Fibroblast of the aortic adventitia (primary cell): ENCODE results near the gene ECPAS. TPM values are rescaled to one million over a fixed set of nuclear protein-coding genes. Genes with fewer than 3 reads are reported as not detected.
"Not testable (repeated sequence)": the region's sequence is repeated elsewhere in the genome, so short reads cannot be mapped to it uniquely, and the experiment has no call there.

Source experiments
- DNase-seq: peaks from one replicate; pipeline ENCODE4 v3.0.0-alpha.2; 2010; ENCODE audit warnings: low read depth
- H3K4me3 ChIP-seq: 2 replicates; pipeline ENCODE4 v1.5.1; 2011; ENCODE audit warnings: low read depth, mild to moderate bottlenecking, control low read depth, low read length, moderate library complexity
- total RNA-seq: library from RNA; depleted of rRNA; stranded (reverse); fragments of >200 nt; gene quantifications from 2 replicates; pipeline ENCODE4 v1.2.3, GENCODE V29; 2012; ENCODE audit warnings: low replicate concordance
- TF ChIP-seq, protein P1 (sequence below): IDR thresholded peaks from 2 replicates; pipeline ENCODE4 v1.5.1; 2011; ENCODE audit warnings: mild to moderate bottlenecking, low read length, control low read depth, inconsistent platforms; ENCODE audit not compliant: insufficient read depth

Gene ECPAS
- total RNA-seq, 1 donor = 114 TPM

DNA sequence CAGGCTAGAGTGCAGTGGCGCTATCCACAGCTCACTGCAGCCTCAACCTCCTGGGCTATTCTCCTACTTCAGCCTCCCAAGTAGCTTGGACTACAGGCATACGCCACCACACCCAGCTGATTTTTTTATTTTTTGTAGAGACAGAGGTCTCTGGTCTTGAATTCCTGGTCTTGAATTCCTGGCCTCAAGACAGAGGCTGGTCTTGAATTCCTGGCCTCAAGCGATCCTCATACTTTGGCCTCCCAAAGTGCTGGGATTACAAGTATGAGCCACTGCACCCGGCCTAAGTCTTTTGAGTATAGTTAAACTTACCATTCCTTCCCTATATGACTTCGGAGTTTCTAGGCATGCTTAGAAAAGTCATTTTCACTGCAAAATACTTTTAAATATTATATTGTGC lies 29.4 kb downstream of the ECPAS start:
- TF ChIP-seq, protein P1, sequence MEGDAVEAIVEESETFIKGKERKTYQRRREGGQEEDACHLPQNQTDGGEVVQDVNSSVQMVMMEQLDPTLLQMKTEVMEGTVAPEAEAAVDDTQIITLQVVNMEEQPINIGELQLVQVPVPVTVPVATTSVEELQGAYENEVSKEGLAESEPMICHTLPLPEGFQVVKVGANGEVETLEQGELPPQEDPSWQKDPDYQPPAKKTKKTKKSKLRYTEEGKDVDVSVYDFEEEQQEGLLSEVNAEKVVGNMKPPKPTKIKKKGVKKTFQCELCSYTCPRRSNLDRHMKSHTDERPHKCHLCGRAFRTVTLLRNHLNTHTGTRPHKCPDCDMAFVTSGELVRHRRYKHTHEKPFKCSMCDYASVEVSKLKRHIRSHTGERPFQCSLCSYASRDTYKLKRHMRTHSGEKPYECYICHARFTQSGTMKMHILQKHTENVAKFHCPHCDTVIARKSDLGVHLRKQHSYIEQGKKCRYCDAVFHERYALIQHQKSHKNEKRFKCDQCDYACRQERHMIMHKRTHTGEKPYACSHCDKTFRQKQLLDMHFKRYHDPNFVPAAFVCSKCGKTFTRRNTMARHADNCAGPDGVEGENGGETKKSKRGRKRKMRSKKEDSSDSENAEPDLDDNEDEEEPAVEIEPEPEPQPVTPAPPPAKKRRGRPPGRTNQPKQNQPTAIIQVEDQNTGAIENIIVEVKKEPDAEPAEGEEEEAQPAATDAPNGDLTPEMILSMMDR = no peak
- no peak for DNase-seq
- H3K4me3 ChIP-seq = no peak overlapping the region

DNA sequence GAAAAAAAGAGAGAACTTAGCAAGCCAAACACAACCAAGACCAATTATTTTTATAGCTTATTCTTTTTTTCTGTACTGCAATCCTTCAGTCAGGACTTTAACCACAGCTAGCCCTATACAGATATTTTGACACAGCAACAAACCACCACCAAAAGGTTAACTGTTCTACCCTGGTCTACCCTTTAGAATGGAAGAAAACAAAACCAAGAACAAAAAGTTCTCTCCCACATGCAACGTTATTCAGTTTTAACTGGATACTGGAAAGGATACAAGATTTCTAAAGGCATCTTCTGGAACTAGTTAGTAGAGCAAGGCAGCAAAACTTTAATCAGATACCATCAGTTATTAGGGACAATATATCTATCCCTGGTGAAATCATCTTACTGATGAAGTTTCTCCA lies 32.6 kb downstream of the ECPAS start:
- TF ChIP-seq, protein P1 = no peak
- H3K4me3 ChIP-seq = no peak overlapping the region
- DNase-seq = no peak

DNA sequence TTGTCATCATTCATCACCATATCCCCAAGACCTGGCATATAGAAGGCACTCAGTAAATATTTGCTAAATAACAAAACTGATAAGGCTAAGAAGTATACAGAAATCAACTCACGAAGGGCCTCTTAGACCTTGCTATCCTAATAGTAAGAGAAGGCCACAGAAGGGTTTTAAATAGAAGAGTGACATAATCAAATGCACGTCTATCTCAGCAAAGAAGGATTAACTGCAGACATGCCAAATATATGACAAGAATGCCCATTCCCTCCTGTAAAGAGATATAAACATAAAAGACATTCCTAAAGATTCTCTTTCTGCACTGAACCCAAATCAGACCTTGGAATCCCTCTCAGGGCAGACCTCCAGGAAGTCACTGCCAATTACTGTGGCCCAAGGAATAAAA lies 34.1 kb downstream of the ECPAS start:
- TF ChIP-seq, protein P1 = no peak
- H3K4me3 ChIP-seq = no peak overlapping the region
- no peak for DNase-seq

DNA sequence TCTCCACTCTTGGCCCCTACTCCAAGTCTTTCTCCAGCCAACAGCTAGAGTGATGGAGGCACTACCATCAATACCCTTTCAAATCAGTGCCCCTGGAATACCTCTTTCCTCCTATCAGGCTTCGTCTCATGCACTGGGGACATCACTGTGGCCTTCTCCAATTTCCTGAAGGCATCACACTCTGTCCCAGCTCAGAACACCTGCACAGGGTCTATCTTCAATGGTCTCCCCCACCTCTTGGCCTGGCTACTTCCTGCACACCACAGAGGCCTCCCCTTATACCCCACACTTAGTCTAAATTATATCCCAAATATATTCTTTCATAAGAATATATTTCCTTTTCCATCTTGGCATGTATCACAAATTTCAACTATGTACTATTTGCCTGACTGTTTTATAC lies 34.5 kb downstream of the ECPAS start:
- no peak for DNase-seq
- H3K4me3 ChIP-seq = no peak overlapping the region
- TF ChIP-seq, protein P1 = no peak

DNA sequence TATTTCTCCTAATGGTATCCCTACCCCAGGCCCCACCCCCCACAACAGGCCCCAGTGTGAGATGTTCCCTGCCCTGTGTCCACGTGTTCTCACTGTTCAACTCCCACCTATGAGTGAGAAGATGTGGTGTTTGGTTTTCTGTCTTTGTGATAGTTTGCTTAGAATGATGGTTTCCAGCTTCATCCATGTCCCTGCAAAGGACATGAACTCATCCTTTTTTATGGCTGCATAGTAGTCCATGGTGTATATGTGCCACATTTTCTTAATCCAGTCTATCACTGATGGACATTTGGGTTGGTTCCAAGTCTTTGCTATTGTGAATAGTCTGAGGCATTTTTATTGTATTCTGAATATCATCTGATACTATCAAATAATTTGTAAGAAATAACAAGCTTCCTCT lies 38.4 kb downstream of the ECPAS start:
- not testable (repeated sequence) for H3K4me3 ChIP-seq, DNase-seq

DNA sequence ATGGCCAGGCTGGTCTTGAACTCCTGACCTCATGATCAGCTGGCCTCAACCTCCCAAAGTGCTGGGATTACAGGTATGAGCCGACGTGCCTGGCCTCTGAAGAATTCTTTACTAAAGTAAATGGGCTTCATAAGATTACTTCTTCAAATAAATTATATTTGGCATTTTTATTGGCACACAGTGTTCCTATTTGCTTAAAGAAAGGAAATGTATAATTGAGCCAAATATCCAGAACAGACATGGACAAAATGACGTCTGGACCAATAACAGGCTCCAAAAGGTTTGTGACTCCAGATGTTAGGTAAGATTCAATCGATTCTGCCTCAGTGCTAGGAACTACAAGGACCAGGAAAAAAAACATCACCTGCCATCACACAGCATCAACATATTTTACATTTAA lies 40.7 kb downstream of the ECPAS start:
- no peak overlapping the region for H3K4me3 ChIP-seq
- TF ChIP-seq, protein P1 = no peak
- no peak for DNase-seq

DNA sequence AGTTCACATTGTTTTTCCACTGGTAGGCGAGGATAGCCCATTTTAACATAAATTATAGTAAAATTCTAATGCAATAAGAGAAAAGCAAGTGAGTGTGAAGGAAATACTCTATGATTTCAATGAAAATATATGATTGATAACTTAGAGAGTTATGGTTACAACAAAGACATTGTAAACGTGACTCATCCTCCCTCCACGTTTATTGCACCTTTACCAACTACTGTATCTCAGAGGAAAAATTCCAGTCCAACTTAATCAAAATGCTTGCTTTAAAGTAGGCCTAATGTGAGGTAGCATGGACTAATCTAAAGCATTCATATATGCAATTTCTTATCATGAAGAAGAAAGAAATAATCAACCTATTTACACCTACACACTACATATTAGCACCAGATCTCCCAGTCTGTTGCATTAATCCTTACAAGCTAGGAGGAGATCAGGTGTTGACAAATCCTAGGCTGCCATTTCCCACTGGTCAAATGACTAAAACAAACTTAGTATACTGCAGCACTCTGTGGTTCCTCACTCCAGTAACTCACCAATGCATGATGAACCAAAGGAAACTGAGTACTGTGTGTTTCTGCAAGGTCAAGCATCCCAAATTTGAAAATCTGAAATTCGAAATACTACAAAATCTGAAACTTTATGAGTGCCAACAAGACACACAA lies 41.7 kb downstream of the ECPAS start:
- DNase-seq = no peak
- TF ChIP-seq, protein P1 = no peak

More for the DNA sequence above, 41.7 kb downstream of the ECPAS start:
- H3K4me3 ChIP-seq = no peak overlapping the region
